Type B pancreatic cell (in vitro differentiated cells): ENCODE results near the gene OPHN1. TPM values are rescaled to one million over a fixed set of nuclear protein-coding genes. Genes with fewer than 3 reads are reported as not detected.

Experiments
- DNase-seq: peaks from one replicate; pipeline ENCODE4 v3.0.0; 2021; ENCODE audit warnings: mixed read lengths; ENCODE audit not compliant: unreplicated experiment; ENCODE audit errors: extremely low spot score
- H3K27ac Mint-ChIP-seq: 2 replicates; pipeline ENCODE4 v1.8.0; 2021; ENCODE audit warnings: mild to moderate bottlenecking, mixed read lengths
- H3K27me3 Mint-ChIP-seq: 2 replicates; pipeline ENCODE4 v1.8.0; 2021; ENCODE audit warnings: mixed read lengths
- H3K36me3 Mint-ChIP-seq: 2 replicates; pipeline ENCODE4 v1.8.0; 2021; ENCODE audit warnings: mixed read lengths
- H3K4me1 Mint-ChIP-seq: one replicate; pipeline ENCODE4 v1.8.0; 2021; ENCODE audit warnings: mixed read lengths; ENCODE audit not compliant: unreplicated experiment
- H3K4me3 Mint-ChIP-seq: 2 replicates; pipeline ENCODE4 v1.8.0; 2021; ENCODE audit warnings: mild to moderate bottlenecking, mixed read lengths
- H3K9me3 Mint-ChIP-seq: 2 replicates; pipeline ENCODE4 v1.8.0; 2021; ENCODE audit warnings: mixed read lengths
- total RNA-seq: library from RNA; stranded (reverse); gene quantifications from 2 replicates; pipeline ENCODE4 v1.2.1, GENCODE V29; 2021; ENCODE audit warnings: low replicate concordance
- TF ChIP-seq, protein P1 (sequence below): fragments of 200-600 bp; sonication (generic); conservative IDR thresholded peaks from 2 replicates; pipeline ENCODE4 v1.5.0; 2021; ENCODE audit warnings: antibody characterized with exemption, mild to moderate bottlenecking

The OPHN1 gene
- total RNA-seq, 1 donor from 2014 or later, result 7.4 TPM

DNA sequence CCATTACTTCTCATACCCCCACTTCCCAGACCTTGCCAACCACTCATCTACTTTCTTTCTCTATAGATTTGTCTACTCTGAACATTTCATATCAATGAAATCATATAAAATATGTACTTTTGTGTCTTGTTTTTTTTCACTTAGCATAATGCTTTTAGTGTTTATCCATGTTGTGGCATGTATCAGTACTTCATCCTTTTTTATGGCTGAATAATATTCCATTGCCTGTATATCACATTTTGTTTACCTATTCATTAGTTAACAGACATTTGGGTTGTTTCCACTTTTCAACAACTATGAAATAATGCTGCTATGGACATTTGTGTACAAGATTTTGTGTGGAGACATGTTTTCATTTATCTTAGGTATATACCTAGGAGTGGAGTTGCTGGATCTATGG lies 324.1 kb downstream of the OPHN1 start:
- Mint-ChIP-seq H3K4me3 (no peak overlapping the region), H3K4me1 (no peaks in the 10 kb centered on the region), H3K36me3 (no peaks in the 10 kb centered on the region), H3K27ac (no peak overlapping the region), H3K9me3 (no peaks in the 10 kb centered on the region), H3K27me3 (no peaks in the 10 kb centered on the region)
- TF ChIP-seq, protein P1, sequence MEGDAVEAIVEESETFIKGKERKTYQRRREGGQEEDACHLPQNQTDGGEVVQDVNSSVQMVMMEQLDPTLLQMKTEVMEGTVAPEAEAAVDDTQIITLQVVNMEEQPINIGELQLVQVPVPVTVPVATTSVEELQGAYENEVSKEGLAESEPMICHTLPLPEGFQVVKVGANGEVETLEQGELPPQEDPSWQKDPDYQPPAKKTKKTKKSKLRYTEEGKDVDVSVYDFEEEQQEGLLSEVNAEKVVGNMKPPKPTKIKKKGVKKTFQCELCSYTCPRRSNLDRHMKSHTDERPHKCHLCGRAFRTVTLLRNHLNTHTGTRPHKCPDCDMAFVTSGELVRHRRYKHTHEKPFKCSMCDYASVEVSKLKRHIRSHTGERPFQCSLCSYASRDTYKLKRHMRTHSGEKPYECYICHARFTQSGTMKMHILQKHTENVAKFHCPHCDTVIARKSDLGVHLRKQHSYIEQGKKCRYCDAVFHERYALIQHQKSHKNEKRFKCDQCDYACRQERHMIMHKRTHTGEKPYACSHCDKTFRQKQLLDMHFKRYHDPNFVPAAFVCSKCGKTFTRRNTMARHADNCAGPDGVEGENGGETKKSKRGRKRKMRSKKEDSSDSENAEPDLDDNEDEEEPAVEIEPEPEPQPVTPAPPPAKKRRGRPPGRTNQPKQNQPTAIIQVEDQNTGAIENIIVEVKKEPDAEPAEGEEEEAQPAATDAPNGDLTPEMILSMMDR, result no peak
- no peak for DNase-seq

DNA sequence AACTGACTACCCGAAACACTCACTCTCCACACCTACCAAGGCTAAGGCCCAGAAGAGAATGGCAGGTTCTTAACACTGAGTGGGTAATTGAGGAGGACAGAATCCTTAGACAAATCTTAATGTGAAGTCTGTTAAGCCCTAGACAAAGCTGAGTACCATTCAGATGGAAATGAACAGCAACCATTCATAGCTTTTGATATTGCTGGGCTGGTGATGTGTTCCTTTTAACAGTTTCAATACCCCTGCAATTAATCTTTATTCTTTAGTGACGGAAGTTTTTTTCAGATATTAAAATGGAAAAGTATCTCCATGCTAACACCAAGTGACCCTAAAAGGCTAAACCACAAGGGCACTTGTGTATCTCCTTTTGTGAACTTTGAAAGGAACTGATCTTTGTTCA lies 334.9 kb downstream of the OPHN1 start:
- H3K9me3 Mint-ChIP-seq, result peaks cover 4% of the 10 kb centered on the region

DNA sequence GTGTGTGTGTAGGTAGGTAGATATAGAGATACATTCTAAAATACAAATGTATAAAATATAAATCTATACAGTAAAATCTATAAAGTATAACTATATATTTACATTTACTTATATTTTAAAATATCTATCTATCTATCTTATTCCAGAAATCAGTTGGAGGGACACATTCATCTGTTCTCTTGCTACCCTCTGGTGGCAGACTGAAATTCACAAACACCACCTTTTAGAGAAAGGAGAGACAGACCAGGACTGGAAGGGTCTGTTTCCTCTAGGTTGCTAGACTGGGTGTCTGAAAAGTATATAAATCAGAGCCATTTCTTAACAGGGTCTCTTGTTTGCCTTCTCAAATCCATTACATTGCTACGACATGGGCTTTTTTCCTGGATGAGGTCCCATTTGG lies 343.0 kb downstream of the OPHN1 start:
- Mint-ChIP-seq H3K4me3 (no peak overlapping the region), H3K4me1 (no peaks in the 10 kb centered on the region), H3K27ac (no peak overlapping the region), H3K27me3 (no peaks in the 10 kb centered on the region), H3K9me3 (no peaks in the 10 kb centered on the region), H3K36me3 (no peaks in the 10 kb centered on the region)
- DNase-seq, result no peak
- TF ChIP-seq, protein P1, result no peak

More for the DNA sequence above, 334.9 kb downstream of the OPHN1 start:
- Mint-ChIP-seq H3K27me3 (no peaks in the 10 kb centered on the region), H3K4me1 (no peaks in the 10 kb centered on the region), H3K4me3 (no peak overlapping the region), H3K27ac (no peak overlapping the region), H3K36me3 (no peaks in the 10 kb centered on the region)
- DNase-seq, result no peak
- TF ChIP-seq, protein P1, result no peak

DNA sequence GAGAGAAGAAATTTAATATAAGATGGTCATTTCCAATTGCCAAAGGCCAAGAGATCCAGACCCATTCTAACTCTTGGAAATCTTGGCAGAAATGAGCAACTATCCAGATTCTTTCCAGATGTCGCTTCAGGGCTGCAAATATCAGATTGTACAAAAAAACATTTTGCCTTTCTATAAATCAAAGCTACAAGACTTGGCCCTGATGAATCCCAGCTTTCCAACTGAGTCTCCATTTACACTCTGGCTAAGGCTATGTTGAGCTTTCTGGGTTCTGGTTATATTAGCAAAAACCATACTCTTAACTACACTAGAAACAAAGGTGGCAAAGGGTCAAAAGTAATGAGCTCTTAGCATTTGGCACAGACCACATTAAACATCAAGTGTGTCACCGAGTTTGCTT lies 345.8 kb downstream of the OPHN1 start:
- H3K9me3 Mint-ChIP-seq, result no peaks in the 10 kb centered on the region
- no peaks in the 10 kb centered on the region for H3K36me3 Mint-ChIP-seq
- H3K4me1 Mint-ChIP-seq, result no peaks in the 10 kb centered on the region
- TF ChIP-seq, protein P1, result no peak
- H3K4me3 Mint-ChIP-seq, result no peak overlapping the region
- H3K27me3 Mint-ChIP-seq, result no peaks in the 10 kb centered on the region
- no peak overlapping the region for H3K27ac Mint-ChIP-seq
- no peak for DNase-seq

DNA sequence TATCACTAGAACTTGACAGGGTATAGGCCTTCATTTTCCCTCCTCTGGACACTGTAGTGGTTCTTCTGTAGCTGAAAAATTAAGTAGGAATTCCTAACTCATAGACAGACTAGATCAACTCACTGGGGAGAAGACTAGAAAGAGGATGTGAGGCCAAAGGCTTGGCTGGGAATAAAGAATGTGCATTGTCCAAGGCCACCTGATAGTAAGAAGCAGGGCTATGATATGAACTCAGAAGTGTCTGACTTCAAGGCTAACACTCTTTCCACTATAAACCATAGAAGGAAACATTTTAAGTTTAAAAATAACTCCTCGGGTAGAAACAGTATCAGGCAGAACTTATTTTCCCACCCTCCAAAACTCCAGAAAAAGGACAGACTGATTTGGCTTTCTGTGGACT lies 346.6 kb downstream of the OPHN1 start:
- Mint-ChIP-seq H3K4me3 (no peak overlapping the region), H3K27me3 (no peaks in the 10 kb centered on the region), H3K36me3 (no peaks in the 10 kb centered on the region), H3K9me3 (no peaks in the 10 kb centered on the region), H3K4me1 (no peaks in the 10 kb centered on the region), H3K27ac (no peak overlapping the region)
- TF ChIP-seq, protein P1, result no peak
- no peak for DNase-seq

DNA sequence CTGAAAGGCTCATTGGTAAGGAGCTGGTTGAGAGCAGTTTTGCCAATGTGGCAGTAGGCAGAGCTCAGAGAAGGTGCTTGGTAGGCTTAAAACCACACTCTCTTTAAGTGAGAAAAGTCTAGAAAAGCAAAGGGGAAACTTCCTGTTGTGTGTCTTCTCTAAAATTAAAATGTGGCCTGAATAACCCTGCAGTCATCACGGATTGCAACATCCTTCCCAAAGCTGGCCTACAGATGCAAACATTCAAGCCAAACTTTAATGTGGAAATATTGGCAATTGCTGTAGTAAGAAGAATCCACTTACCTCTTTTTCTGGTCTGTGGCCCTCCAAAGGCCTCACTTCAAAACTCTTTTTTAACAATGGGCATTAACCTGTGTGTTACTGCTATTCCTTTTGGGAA lies 348.5 kb downstream of the OPHN1 start:
- Mint-ChIP-seq H3K27me3 (no peaks in the 10 kb centered on the region), H3K4me3 (no peak overlapping the region), H3K4me1 (no peaks in the 10 kb centered on the region), H3K27ac (no peak overlapping the region), H3K36me3 (no peaks in the 10 kb centered on the region), H3K9me3 (peaks cover 3% of the 10 kb centered on the region)
- TF ChIP-seq, protein P1, result no peak
- no peak for DNase-seq
